HUES48 (cell line): ENCODE results near the gene TMEM123.
"Not testable (repeated sequence)": the region's sequence is repeated elsewhere in the genome, so short reads cannot be mapped to it uniquely, and the experiment has no call there.

Experiments
- H3K27ac ChIP-seq: one replicate; pipeline ENCODE4 v1.7.0; 2013; ENCODE audit warnings: low read depth, low read length, inconsistent platforms
- H3K27me3 ChIP-seq: 2 replicates; pipeline ENCODE4 v1.6.1; 2013; ENCODE audit warnings: mild to moderate bottlenecking, low read length; ENCODE audit not compliant: control insufficient read depth, insufficient read depth
- H3K36me3 ChIP-seq: 2 replicates; pipeline ENCODE4 v1.6.1; 2013; ENCODE audit warnings: low read length; ENCODE audit not compliant: control insufficient read depth, insufficient read depth
- H3K4me1 ChIP-seq: 2 replicates; pipeline ENCODE4 v1.6.1; 2013; ENCODE audit warnings: mild to moderate bottlenecking, low read length; ENCODE audit not compliant: control insufficient read depth, insufficient read depth
- H3K4me3 ChIP-seq: 2 replicates; pipeline ENCODE4 v1.5.1; 2013; ENCODE audit warnings: mild to moderate bottlenecking, low read depth, low read length
- H3K9ac ChIP-seq: 2 replicates; pipeline ENCODE4 v1.6.1; 2013; ENCODE audit warnings: mild to moderate bottlenecking, low read depth, low read length, moderate library complexity
- H3K9me3 ChIP-seq: 2 replicates; pipeline ENCODE4 v1.6.1; 2013; ENCODE audit warnings: low read length; ENCODE audit not compliant: control insufficient read depth, insufficient read depth

TMEM123 gene

GRCh38 chr11:102448869-102449224, 3.7 kb downstream of the TMEM123 start:
- Histone ChIP-seq H3K9ac (no peak overlapping the region), H3K9me3 (no peaks in the 10 kb centered on the region), H3K4me1 (peaks cover 28% of the 10 kb centered on the region), H3K27ac (no peak overlapping the region), H3K4me3 (no peak overlapping the region), H3K36me3 (peaks cover 28% of the 10 kb centered on the region), H3K27me3 (peaks cover 26% of the 10 kb centered on the region)

GRCh38 chr11:102447941-102448868, 4.4 kb downstream of the TMEM123 start:
- Histone ChIP-seq H3K4me3 (no peak overlapping the region), H3K9me3 (no peaks in the 10 kb centered on the region), H3K9ac (no peak overlapping the region), H3K27me3 (peaks cover 20% of the 10 kb centered on the region), H3K4me1 (peaks cover 21% of the 10 kb centered on the region; the same call in 1 of the 2 replicates), H3K27ac (no peak overlapping the region), H3K36me3 (peaks cover 28% of the 10 kb centered on the region)

- peaks cover 20% of the 10 kb centered on the region for H3K27me3 ChIP-seq
- H3K9me3 ChIP-seq = no peaks in the 10 kb centered on the region
- H3K36me3 ChIP-seq = peaks cover 28% of the 10 kb centered on the region
- H3K9ac ChIP-seq = no peak overlapping the region
- H3K4me1 ChIP-seq = peaks cover 19% of the 10 kb centered on the region; the same call in 1 of the 2 replicates
- H3K27ac ChIP-seq = no peak overlapping the region
- H3K4me3 ChIP-seq = no peak overlapping the region
These were observed 5.4 kb downstream of the TMEM123 start for GRCh38 chr11:102447193-102447592.

GRCh38 chr11:102446606-102447005, 6.0 kb downstream of the TMEM123 start:
- no peak overlapping the region for H3K27ac ChIP-seq
- H3K4me3 ChIP-seq = no peak overlapping the region
- peaks cover 20% of the 10 kb centered on the region for H3K27me3 ChIP-seq
- H3K9ac ChIP-seq = no peak overlapping the region
- H3K4me1 ChIP-seq = peaks cover 19% of the 10 kb centered on the region; the same call in 1 of the 2 replicates
- peaks cover 28% of the 10 kb centered on the region for H3K36me3 ChIP-seq
- H3K9me3 ChIP-seq = no peaks in the 10 kb centered on the region

GRCh38 chr11:102444693-102445092, 7.9 kb downstream of the TMEM123 start:
- not testable (repeated sequence) for H3K9ac ChIP-seq, H3K27me3 ChIP-seq, H3K4me1 ChIP-seq, H3K9me3 ChIP-seq, H3K27ac ChIP-seq, H3K4me3 ChIP-seq
- H3K36me3 ChIP-seq = peaks cover 28% of the 10 kb centered on the region

- not testable (repeated sequence) for H3K4me1 ChIP-seq, H3K9me3 ChIP-seq, H3K27ac ChIP-seq, H3K27me3 ChIP-seq, H3K9ac ChIP-seq, H3K4me3 ChIP-seq
- H3K36me3 ChIP-seq = peaks cover 28% of the 10 kb centered on the region
These were observed 8.4 kb downstream of the TMEM123 start for GRCh38 chr11:102444142-102444541.

- H3K9ac ChIP-seq, H3K36me3 ChIP-seq: not testable (repeated sequence)
These were observed 13.6 kb downstream of the TMEM123 start for GRCh38 chr11:102439063-102439363.

GRCh38 chr11:102438311-102439062, 14.1 kb downstream of the TMEM123 start:
- H3K9ac ChIP-seq = no peak overlapping the region
- H3K4me1 ChIP-seq = no peaks in the 10 kb centered on the region
- no peak overlapping the region for H3K27ac ChIP-seq
- no peak overlapping the region for H3K4me3 ChIP-seq
- H3K27me3 ChIP-seq = no peaks in the 10 kb centered on the region
- peaks cover 3% of the 10 kb centered on the region; the same call in 1 of the 2 replicates for H3K36me3 ChIP-seq
- peaks cover 11% of the 10 kb centered on the region; the same call in 1 of the 2 replicates for H3K9me3 ChIP-seq

More at GRCh38 chr11:102439063-102439363, 13.6 kb downstream of the TMEM123 start:
- H3K4me3 ChIP-seq, H3K4me1 ChIP-seq, H3K9me3 ChIP-seq, H3K27me3 ChIP-seq, H3K27ac ChIP-seq: not testable (repeated sequence)

- Histone ChIP-seq H3K27ac (no peak overlapping the region), H3K27me3 (no peaks in the 10 kb centered on the region), H3K4me3 (no peak overlapping the region), H3K4me1 (no peaks in the 10 kb centered on the region), H3K9me3 (peaks cover 18% of the 10 kb centered on the region; the same call in 1 of the 2 replicates), H3K36me3 (peaks cover 3% of the 10 kb centered on the region; the same call in 1 of the 2 replicates), H3K9ac (no peak overlapping the region)
These were observed 14.8 kb downstream of the TMEM123 start for GRCh38 chr11:102437727-102438126.

GRCh38 chr11:102436976-102437375, 15.6 kb downstream of the TMEM123 start:
- Histone ChIP-seq H3K9me3 (peaks cover 22% of the 10 kb centered on the region; the same call in 1 of the 2 replicates), H3K4me1 (no peaks in the 10 kb centered on the region), H3K36me3 (peaks cover 3% of the 10 kb centered on the region; the same call in 1 of the 2 replicates), H3K4me3 (no peak overlapping the region), H3K27ac (no peak overlapping the region), H3K27me3 (no peaks in the 10 kb centered on the region), H3K9ac (no peak overlapping the region)

- H3K36me3 ChIP-seq = peaks cover 3% of the 10 kb centered on the region; the same call in 1 of the 2 replicates
- no peaks in the 10 kb centered on the region for H3K4me1 ChIP-seq
- no peaks in the 10 kb centered on the region for H3K27me3 ChIP-seq
- H3K9me3 ChIP-seq = peaks cover 24% of the 10 kb centered on the region; the same call in 1 of the 2 replicates
- H3K4me3 ChIP-seq = no peak overlapping the region
- no peak overlapping the region for H3K9ac ChIP-seq
- H3K27ac ChIP-seq = no peak overlapping the region
These were observed 16.0 kb downstream of the TMEM123 start for GRCh38 chr11:102436561-102436960.
